ENCODE measurements around the gene BANP.
"Not testable (repeated sequence)": the region's sequence is repeated elsewhere in the genome, so short reads cannot be mapped to it uniquely, and the experiment has no call there.

Gene BANP

GRCh38 chr16:88030498-88030897 is 79.3 kb downstream of the BANP start:
- no peak for DNase-seq (ENCODE audit: extremely low spot score)
- ChIA-PET POLR2A (no interaction called here), CTCF (interaction anchor here (0.6 kb wide), 1 partner anchor 251 kb away, joined by 3 read pairs; no protein-coding TSS in a partner anchor)
- no peak for TF ChIP-seq FOXK2 (IDR thresholded peaks at IDR 0.05)
- no peak for TF ChIP-seq FOXA1 (IDR thresholded peaks at IDR 0.05)
- no peak for TF ChIP-seq ZNF384 (IDR thresholded peaks at IDR 0.05)
- no peak for TF ChIP-seq NFRKB (IDR thresholded peaks at IDR 0.05)
- TF ChIP-seq L3MBTL2 (conservative IDR thresholded peaks at IDR 0.05) = no peak
- TF ChIP-seq HDGF (IDR thresholded peaks at IDR 0.05; ENCODE audit: borderline replicate concordance) = no peak
- no peak for TF ChIP-seq ELF4 (IDR thresholded peaks at IDR 0.05)

DNA sequence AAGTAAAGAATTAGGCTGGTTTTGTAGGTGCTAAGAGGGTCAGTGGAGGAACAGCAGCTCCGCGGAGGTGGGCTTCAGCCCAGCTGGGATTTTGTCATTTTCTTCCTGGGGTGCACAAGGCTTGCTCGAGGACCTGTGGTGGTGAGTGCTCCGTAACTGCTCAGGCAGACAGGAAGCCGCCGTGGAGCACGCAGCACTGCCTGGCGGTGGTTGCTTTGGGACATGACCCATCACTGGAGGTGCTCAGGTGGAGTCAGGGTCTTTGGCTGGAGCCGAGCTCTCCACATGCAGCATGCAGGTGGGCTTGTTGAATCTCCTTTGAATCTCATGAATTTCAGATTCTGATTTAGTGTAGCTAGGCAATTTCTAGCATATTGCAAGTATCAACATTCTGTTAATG is 79.7 kb downstream of the BANP start:
- POLR2A ChIA-PET; DNase-seq (ENCODE audit: extremely low spot score): not testable (repeated sequence)
- CTCF ChIA-PET = interaction anchor here (0.6 kb wide), 1 partner anchor 251 kb away, joined by 3 read pairs; no protein-coding TSS in a partner anchor

- CTCF ChIA-PET; DNase-seq (ENCODE audit: extremely low spot score); POLR2A ChIA-PET: not testable (repeated sequence)
These were observed 81.9 kb downstream of the BANP start for GRCh38 chr16:88033003-88033740.

GRCh38 chr16:88034770-88035169 is 83.5 kb downstream of the BANP start:
- ChIA-PET CTCF (no interaction called here), POLR2A (no interaction called here)
- TF ChIP-seq SP1 (IDR thresholded peaks at IDR 0.05) (no peak), TARDBP (IDR thresholded peaks at IDR 0.05) (no peak), NFRKB (IDR thresholded peaks at IDR 0.05) (no peak), PKNOX1 (IDR thresholded peaks at IDR 0.05) (no peak), FOXK2 (IDR thresholded peaks at IDR 0.05) (no peak), ARNT (IDR thresholded peaks at IDR 0.05) (no peak), ZNF384 (IDR thresholded peaks at IDR 0.05) (no peak), BHLHE40 (IDR thresholded peaks at IDR 0.05; ENCODE audit: borderline replicate concordance) (no peak), L3MBTL2 (conservative IDR thresholded peaks at IDR 0.05) (no peak), HDGF (IDR thresholded peaks at IDR 0.05; ENCODE audit: borderline replicate concordance) (no peak), CTBP1 (IDR thresholded peaks at IDR 0.05; ENCODE audit: borderline replicate concordance) (no peak), FOXM1 (IDR thresholded peaks at IDR 0.05; ENCODE audit: borderline replicate concordance) (no peak), ELF4 (IDR thresholded peaks at IDR 0.05) (no peak), LEF1 (IDR thresholded peaks at IDR 0.05; ENCODE audit: borderline replicate concordance) (no peak), SUZ12 (IDR thresholded peaks at IDR 0.05) (no peak), FOXA1 (IDR thresholded peaks at IDR 0.05) (no peak)
- no peak for DNase-seq (ENCODE audit: extremely low spot score)

- TF ChIP-seq LEF1 (IDR thresholded peaks at IDR 0.05; ENCODE audit: borderline replicate concordance) (no peak), FOXK2 (IDR thresholded peaks at IDR 0.05) (no peak), ELF4 (IDR thresholded peaks at IDR 0.05) (no peak), CTBP1 (IDR thresholded peaks at IDR 0.05; ENCODE audit: borderline replicate concordance) (no peak), SUZ12 (IDR thresholded peaks at IDR 0.05) (no peak), ZNF384 (IDR thresholded peaks at IDR 0.05) (no peak), TARDBP (IDR thresholded peaks at IDR 0.05) (no peak), HDGF (IDR thresholded peaks at IDR 0.05; ENCODE audit: borderline replicate concordance) (no peak), L3MBTL2 (conservative IDR thresholded peaks at IDR 0.05) (no peak), FOXA1 (IDR thresholded peaks at IDR 0.05) (no peak), FOXM1 (IDR thresholded peaks at IDR 0.05; ENCODE audit: borderline replicate concordance) (no peak), ARNT (IDR thresholded peaks at IDR 0.05) (no peak)
- no peak for DNase-seq (ENCODE audit: extremely low spot score)
- ChIA-PET CTCF (no interaction called here), POLR2A (no interaction called here)
These were observed 84.1 kb downstream of the BANP start for GRCh38 chr16:88035292-88035691.

GRCh38 chr16:88035884-88036639 is 84.8 kb downstream of the BANP start:
- POLR2A ChIA-PET = not testable (repeated sequence)

GRCh38 chr16:88036640-88036996 is 85.4 kb downstream of the BANP start:
- POLR2A ChIA-PET; DNase-seq (ENCODE audit: extremely low spot score); CTCF ChIA-PET: not testable (repeated sequence)

More at GRCh38 chr16:88035884-88036639, 84.8 kb downstream of the BANP start:
- DNase-seq (ENCODE audit: extremely low spot score); CTCF ChIA-PET: not testable (repeated sequence)

- POLR2A ChIA-PET; CTCF ChIA-PET; DNase-seq (ENCODE audit: extremely low spot score): not testable (repeated sequence)
These were observed 86.1 kb downstream of the BANP start for GRCh38 chr16:88037359-88037758.

DNA sequence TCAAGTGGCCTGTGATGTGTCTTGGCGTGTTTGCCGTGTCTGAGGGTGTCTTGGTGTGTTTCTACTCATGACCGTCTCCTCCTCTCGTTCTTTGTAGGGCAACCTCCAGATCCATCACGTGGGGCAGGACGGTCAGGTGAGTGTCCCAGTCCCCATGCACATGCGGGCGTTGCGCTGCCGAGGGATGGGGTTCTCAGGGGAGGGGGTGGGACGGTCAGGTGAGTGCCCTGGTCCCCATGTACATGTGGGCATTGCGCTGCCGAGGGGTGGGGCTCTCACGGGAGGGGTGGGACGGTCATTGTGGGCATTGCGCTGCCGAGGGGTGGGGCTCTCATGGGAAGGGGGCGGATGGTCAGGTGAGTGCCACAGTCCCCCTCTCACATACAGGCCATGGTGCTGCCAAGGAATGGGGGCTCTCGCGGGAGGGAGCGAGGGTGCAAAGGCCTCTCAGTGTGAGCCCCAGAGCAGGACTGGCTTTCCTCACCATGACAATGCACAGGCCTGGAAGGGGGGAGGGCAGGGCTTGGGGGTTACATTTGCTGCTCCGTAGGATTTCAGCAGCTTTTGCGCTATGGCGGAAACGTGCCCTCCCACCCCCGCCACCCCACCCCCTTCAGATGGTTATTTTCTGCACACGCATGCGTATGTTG is 86.8 kb downstream of the BANP start:
- DNase-seq (ENCODE audit: extremely low spot score); CTCF ChIA-PET; POLR2A ChIA-PET: not testable (repeated sequence)

GRCh38 chr16:88038526-88038908 is 87.3 kb downstream of the BANP start:
- POLR2A ChIA-PET; CTCF ChIA-PET; DNase-seq (ENCODE audit: extremely low spot score): not testable (repeated sequence)

All from HEK293T (cell line).